Hepatocyte (in vitro differentiated cells): ENCODE results near the gene ABR. TPM values are rescaled to one million over a fixed set of nuclear protein-coding genes. Genes with fewer than 3 reads are reported as not detected.

ENCODE experiments used
- DNase-seq: peaks from one replicate; pipeline ENCODE4 v3.0.0-alpha.2; 2016; ENCODE audit warnings: low spot score
- H2AFZ ChIP-seq: fragments of 200-600 bp; sonication (generic); 2 replicates; pipeline ENCODE4 v1.6.0; 2016; ENCODE audit warnings: antibody characterized with exemption, mild to moderate bottlenecking
- H3K27ac ChIP-seq: fragments of 200-600 bp; sonication (generic); 2 replicates; pipeline ENCODE4 v1.5.1; 2016; ENCODE audit warnings: mild to moderate bottlenecking
- H3K27me3 ChIP-seq: fragments of 200-600 bp; sonication (generic); 2 replicates; pipeline ENCODE4 v1.6.1; 2016
- H3K36me3 ChIP-seq: fragments of 200-600 bp; sonication (generic); replicated peaks from 2 replicates; pipeline ENCODE4 v1.5.1; 2016; ENCODE audit warnings: low read depth; ENCODE audit not compliant: insufficient read depth
- H3K4me1 ChIP-seq: fragments of 200-600 bp; sonication (generic); 2 replicates; pipeline ENCODE4 v1.5.1; 2016; ENCODE audit warnings: mild to moderate bottlenecking, moderate library complexity; ENCODE audit not compliant: insufficient read depth
- H3K4me2 ChIP-seq: fragments of 200-600 bp; sonication (generic); 2 replicates; pipeline ENCODE4 v1.6.0; 2016
- H3K4me3 ChIP-seq: fragments of 200-600 bp; sonication (generic); 2 replicates; pipeline ENCODE4 v1.5.1; 2016; ENCODE audit warnings: mild to moderate bottlenecking
- H3K79me2 ChIP-seq: fragments of 200-600 bp; sonication (generic); 2 replicates; pipeline ENCODE4 v1.6.0; 2017; ENCODE audit warnings: mild to moderate bottlenecking
- H3K9me2 ChIP-seq: fragments of 200-600 bp; sonication (generic); replicated peaks from 2 replicates; pipeline ENCODE4 v1.6.0; 2017; ENCODE audit warnings: mild to moderate bottlenecking; ENCODE audit not compliant: insufficient read depth
- H3K9me3 ChIP-seq: fragments of 200-600 bp; sonication (generic); 2 replicates; pipeline ENCODE4 v1.5.1; 2016; ENCODE audit warnings: low read depth, mild to moderate bottlenecking
- H4K20me1 ChIP-seq: fragments of 200-600 bp; sonication (generic); 2 replicates; pipeline ENCODE4 v1.6.0; 2016; ENCODE audit warnings: mild to moderate bottlenecking; ENCODE audit not compliant: insufficient read depth, poor library complexity, severe bottlenecking
- CTCF ChIP-seq: fragments of 200-600 bp; sonication (generic); IDR thresholded peaks from 2 replicates; pipeline ENCODE4 v1.5.1; 2016; ENCODE audit warnings: antibody characterized with exemption, mild to moderate bottlenecking; ENCODE audit not compliant: poor library complexity
- EZH2 ChIP-seq: fragments of 200-600 bp; sonication (generic); IDR thresholded peaks from 2 replicates; pipeline ENCODE4 v1.6.1; 2016; ENCODE audit warnings: antibody characterized with exemption, mild to moderate bottlenecking, borderline replicate concordance
- EZH2phosphoT487 ChIP-seq: fragments of 200-600 bp; sonication (generic); IDR thresholded peaks from one replicate; pipeline ENCODE4 v1.6.1; 2018; ENCODE audit warnings: antibody characterized with exemption, mild to moderate bottlenecking, low read depth, moderate library complexity; ENCODE audit not compliant: unreplicated experiment, severe bottlenecking
- WGBS: methylation state at CpG from one replicate; pipeline ENCODE4 v1.1.6; 2016; ENCODE audit warnings: low lambda C conversion rate; ENCODE audit errors: missing lambda C conversion rate; 5-methylcytosine and 5-hydroxymethylcytosine counted together
- polyA plus RNA-seq: library from polyadenylated mRNA; unstranded; fragments of >200 nt; fragmentation: Nextera tagmentation; extraction: Ambion mirVana; gene quantifications from 2 replicates; pipeline ENCODE4 v1.2.1, GENCODE V29; 2016
- total RNA-seq: library from RNA; depleted of rRNA; stranded (reverse); fragments of >200 nt; gene quantifications from 2 replicates; pipeline ENCODE4 v1.2.3, GENCODE V29; 2014

Gene ABR
- total and polyA plus RNA-seq, 2 experiments from 2014 or later, result 26.8 to 51.5 TPM

GRCh38 chr17:1038459-1039122 lies 141.2 kb downstream of the ABR start:
- peaks cover 9% of the 10 kb centered on the region for H3K4me1 ChIP-seq
- no peaks in the 10 kb centered on the region for H3K9me3 ChIP-seq
- no peak overlapping the region for H3K4me2 ChIP-seq
- DNase-seq, result no peak
- H4K20me1 ChIP-seq, result no peaks in the 10 kb centered on the region
- no peaks in the 10 kb centered on the region for H3K27me3 ChIP-seq
- H3K79me2 ChIP-seq, result no peaks in the 10 kb centered on the region
- no peak overlapping the region for H2AFZ ChIP-seq
- TF ChIP-seq EZH2phosphoT487 (no peak), CTCF (no peak), EZH2 (no peak)
- 96% methylated on average over 31 of the region's 31 CpGs for WGBS
- H3K9me2 ChIP-seq, result no peaks in the 10 kb centered on the region
- no peak overlapping the region for H3K4me3 ChIP-seq
- peak overlapping the region; percentile 65 for H3K27ac ChIP-seq
- no peaks in the 10 kb centered on the region for H3K36me3 ChIP-seq

- Histone ChIP-seq H3K27me3 (no peaks in the 10 kb centered on the region), H3K27ac (no peak overlapping the region), H3K79me2 (no peaks in the 10 kb centered on the region), H3K9me2 (no peaks in the 10 kb centered on the region), H3K4me1 (peaks cover 6% of the 10 kb centered on the region), H4K20me1 (peaks cover 2% of the 10 kb centered on the region), H3K36me3 (no peaks in the 10 kb centered on the region), H2AFZ (no peak overlapping the region), H3K4me3 (no peak overlapping the region), H3K9me3 (no peaks in the 10 kb centered on the region), H3K4me2 (no peak overlapping the region)
- WGBS, result 83% methylated on average over 19 of the region's 19 CpGs
- no peak for DNase-seq
- TF ChIP-seq EZH2phosphoT487 (no peak), EZH2 (no peak), CTCF (no peak)
Observed at GRCh38 chr17:1037238-1037879, 142.4 kb downstream of the ABR start.

GRCh38 chr17:1036845-1037237 lies 142.9 kb downstream of the ABR start:
- peaks cover 2% of the 10 kb centered on the region for H4K20me1 ChIP-seq
- no peak overlapping the region for H3K4me3 ChIP-seq
- no peak overlapping the region for H3K27ac ChIP-seq
- TF ChIP-seq CTCF (no peak), EZH2 (no peak), EZH2phosphoT487 (no peak)
- no peaks in the 10 kb centered on the region for H3K9me3 ChIP-seq
- no peaks in the 10 kb centered on the region for H3K36me3 ChIP-seq
- H3K27me3 ChIP-seq, result no peaks in the 10 kb centered on the region
- H3K9me2 ChIP-seq, result no peaks in the 10 kb centered on the region
- no peak for DNase-seq
- no peak overlapping the region for H3K4me2 ChIP-seq
- peaks cover 6% of the 10 kb centered on the region for H3K4me1 ChIP-seq
- H2AFZ ChIP-seq, result no peak overlapping the region
- WGBS, result 96% methylated on average over 2 of the region's 2 CpGs
- H3K79me2 ChIP-seq, result no peaks in the 10 kb centered on the region
